Cortex of kidney (tissue), 1 donor: Measurements from ENCODE around the gene COL4A2.

Source experiments
- DNase-seq: peaks from one replicate; lab custom pipeline; 2025; lab: John Stamatoyannopoulos, UW

Gene COL4A2

GRCh38 chr13:110339975-110340550, 33.0 kb downstream of the COL4A2 start:
- no peak for DNase-seq

DNA sequence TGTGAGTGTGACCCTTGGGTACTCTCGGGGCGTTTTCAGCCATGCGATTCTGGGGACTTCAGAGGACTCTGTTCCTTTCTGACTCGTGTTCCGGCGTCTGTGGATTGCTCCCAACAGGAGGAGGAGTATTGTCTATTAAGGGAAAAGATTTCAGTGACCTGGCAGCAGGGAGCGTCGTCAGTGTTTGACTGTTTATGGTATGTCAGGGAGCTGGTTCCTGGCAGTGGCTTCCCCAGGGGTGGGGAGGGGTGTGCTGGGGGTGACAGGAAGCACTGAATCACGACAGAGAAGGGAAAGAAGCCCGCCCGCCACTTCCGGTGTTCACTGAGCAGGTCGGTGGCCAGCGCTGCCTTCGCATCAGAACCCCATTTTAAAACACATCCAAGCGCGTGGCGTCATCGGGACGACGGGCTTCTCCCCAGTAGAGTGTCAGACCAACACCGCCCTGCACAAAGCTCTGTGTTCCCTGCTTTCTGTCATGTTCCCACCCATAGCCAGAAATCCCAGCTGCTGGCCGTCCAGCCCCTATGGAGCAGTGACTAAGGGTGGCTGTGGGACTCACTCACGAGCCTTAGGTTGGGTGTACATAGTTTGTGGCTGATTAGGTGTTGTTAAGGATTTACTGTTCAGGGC, 33.8 kb downstream of the COL4A2 start:
- DNase-seq, result no peak

- DNase-seq, result no peak
Measured at GRCh38 chr13:110341445-110342244, 34.6 kb downstream of the COL4A2 start.

GRCh38 chr13:110342474-110342873, 35.4 kb downstream of the COL4A2 start:
- DNase-seq, result no peak

DNA sequence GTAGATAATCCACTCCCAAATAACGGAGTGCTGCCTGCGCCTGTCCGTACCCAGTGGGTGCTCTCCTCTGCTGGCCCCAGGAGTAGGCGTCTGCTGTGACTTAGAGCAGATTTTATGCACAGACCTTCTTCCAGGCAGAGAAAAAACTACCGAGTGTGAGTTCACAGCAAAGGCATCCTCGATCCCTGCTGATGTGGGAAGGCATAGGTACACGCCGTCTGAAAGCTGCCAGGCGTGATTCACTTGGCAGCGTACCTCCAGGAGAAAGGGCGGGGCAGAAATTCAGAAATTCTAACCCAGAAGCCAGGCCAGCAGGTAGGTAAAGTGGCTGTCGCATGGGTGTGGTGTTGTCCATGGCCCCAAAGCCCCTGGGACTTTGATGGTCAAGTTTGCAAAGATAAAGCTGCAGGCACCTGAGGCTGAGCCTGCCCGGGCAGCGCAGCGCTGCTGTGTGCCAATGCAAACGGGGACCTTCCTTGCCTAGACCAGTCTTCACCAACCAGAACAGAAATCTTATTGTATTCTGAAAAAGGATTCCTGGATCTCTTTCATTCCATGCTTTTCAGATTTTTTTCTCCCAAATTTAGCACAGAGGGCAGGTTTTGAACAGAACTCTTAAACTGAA, 36.3 kb downstream of the COL4A2 start:
- DNase-seq, result no peak

DNA sequence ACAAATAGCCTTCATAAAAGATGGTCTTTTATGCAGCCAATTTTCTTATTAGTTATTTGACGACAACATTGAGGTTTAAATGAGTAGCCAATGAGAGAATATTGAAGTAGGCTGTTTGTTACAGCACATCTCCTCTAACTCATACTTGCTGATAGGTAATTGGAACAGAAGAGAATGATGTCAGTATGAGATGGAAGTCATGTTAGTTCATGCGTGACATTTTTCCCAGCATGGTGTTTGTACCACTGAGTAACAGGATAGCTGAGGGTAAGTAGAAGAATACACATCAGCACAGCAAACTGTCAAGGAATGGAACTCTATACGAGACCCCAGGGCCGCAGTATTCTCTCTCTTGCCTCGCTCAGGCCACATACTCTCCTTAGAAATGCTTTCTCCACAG, 37.2 kb downstream of the COL4A2 start:
- DNase-seq, result no peak

DNA sequence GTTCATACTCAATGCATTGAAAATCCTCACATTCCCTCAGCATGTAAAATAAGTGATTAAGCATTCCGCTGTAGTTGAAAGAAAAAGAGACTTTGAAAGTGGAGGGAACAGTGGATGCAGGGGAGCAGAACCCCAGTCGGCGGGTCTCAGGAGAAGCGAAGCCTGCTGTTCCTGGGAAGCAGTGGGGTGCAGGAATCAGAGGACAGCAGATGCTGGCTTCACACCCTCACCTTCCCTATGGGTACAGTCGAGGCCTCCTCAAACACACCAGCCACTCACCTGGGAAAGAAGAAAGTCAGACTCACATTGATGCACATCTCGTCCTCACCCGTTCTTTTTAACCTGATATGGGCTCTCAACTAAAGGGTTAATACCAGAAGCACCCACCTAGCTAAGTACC, 38.2 kb downstream of the COL4A2 start:
- DNase-seq, result no peak

DNA sequence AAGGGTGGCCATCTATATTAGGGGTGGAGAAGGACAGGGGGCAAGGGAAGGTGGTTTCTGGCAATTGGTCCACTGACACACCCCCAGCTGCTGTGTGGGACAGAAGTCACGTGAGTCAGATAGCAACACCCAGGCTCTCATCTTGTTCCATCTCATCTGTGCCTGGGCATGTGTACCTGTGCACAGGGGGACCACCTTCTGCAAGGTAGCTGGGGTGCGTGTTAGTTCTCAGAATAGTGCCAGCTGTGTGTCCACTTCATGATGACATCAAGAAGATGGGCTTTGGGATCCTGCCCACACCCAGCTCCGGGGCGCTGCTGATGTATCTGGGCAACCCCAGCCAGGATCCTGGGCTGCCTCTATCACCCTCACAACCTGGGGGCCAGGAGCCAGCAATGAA, 38.6 kb downstream of the COL4A2 start:
- DNase-seq, result no peak

DNA sequence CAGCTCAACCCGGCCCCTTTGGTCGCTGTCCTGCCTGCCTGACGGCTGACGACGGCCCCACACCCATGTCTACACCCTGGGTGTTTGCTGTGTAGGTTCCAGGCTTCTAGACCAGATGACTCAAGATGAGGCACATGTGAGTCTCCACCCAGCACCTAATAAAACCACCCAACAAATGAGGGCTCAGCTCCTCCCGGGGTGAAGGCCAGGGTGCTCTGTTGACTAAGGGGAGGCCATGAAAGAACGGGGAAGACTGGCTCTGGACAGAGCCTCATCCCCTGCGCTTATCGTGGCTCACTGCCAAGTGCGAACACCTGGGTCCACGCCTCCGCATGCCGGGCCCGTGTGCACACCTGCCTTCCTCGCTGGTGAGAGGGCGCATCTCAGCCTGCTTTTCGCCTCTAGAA, 39.6 kb downstream of the COL4A2 start:
- no peak for DNase-seq

DNA sequence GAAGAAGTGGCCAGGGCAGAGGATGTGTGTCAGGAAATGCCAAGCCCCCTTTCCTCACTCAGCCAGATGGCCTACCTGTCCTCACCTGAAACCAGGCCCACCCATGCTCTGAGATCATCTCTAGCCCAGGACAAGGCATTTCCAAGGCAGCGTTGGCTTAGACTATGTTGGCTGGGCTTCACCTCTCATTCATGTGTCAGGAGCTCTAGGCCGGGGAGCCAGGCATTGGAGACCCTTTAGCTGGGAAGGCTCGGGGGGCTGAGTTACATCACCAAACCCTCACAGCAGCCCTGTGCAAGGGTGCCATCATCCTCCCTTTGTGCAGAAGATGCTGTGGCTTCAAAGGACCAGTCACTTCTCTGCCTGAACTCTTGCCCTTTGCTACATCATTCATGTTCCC, 40.0 kb downstream of the COL4A2 start:
- no peak for DNase-seq

DNA sequence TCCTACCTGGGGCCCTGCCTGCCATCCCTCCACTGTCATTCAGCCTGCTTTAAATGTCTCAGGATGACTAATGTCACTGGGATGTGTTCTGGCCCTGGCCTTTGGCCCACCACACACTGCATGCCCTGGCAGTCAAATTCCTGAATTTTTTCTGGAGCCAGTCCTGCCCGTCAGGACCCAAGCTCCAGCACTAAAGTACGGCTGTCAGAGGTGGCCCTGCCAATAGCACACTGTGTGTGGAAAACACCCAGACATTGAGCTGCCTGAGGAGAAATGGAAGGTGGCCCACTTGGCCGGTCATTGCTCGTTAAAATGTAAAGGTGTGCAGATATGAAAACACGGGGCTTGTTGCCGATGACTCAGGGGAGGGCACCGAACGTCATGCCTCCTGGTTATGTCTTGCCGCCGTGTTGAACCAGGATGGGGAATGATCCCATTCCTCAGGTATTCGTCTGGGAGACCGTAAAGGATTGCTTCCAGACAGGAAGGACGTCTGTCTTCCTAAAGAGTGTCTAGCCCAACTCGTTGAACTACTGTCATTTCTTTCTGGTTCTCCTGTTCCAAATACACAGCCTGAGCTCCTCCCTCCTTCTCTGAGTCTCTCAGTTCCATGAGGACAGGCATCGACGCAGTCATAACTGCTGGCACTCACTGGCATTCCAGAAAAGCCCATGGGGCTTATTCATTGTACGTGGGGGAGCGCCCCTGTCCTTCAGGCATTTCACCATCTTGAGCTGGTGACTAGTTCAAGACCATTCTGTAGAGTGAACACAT, 40.6 kb downstream of the COL4A2 start:
- no peak for DNase-seq

DNA sequence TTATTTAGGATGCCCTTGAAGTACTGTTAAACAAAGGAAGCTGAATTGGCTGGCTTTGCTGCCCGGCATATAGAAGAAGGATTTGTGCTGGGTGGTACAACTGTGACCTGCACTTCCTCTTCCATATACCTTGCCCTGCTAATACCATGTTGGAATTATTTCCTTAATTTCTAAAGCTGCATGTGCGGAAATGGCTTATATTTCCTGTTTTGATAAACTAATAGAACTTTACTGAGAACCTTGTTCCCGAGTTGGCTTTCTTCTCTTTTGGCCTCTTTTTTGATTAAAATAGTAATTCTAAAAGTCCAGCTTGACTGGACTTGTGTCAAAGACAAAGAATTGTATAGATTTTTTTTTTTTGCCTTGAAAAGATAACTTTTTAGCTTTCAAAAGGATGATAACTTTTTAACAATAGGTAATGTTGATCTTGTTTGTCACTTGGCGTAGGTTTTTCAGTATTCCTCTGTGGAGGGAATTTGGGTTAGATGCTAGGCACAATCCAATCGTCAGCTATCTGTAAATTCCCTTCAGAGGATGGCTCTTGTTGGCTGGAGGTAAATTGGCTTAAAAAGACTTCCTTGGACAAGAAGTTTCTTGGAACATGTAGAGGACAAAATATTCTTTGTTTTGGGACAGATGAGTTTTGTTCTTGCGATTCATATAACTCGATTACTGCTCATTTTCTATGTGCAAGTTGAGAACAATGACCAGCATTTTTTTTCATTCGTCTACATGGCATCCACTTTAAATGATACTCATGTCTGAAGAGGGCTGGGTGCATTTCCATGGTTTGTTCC, 41.4 kb downstream of the COL4A2 start:
- DNase-seq, result no peak

- DNase-seq, result no peak
Measured at GRCh38 chr13:110349239-110349638, 42.2 kb downstream of the COL4A2 start.

DNA sequence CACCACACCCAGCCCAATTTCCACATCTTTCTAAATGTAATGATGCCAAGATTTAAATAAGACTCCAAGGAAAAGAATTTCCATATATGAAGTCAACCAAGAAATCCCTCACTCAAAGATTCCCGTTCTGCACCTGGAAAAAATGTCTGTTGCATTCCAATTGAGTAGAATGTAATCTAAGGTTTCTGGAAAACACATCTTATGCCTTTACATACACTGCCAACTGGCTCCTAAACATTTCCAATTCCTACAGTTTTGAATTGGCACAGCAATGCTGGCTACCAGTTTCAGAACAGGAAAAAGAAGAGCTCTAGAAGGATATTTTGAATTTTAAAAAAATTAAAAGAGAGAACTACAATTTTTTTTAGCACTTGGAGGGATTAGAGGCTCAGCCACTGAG, 43.0 kb downstream of the COL4A2 start:
- DNase-seq, result no peak

DNA sequence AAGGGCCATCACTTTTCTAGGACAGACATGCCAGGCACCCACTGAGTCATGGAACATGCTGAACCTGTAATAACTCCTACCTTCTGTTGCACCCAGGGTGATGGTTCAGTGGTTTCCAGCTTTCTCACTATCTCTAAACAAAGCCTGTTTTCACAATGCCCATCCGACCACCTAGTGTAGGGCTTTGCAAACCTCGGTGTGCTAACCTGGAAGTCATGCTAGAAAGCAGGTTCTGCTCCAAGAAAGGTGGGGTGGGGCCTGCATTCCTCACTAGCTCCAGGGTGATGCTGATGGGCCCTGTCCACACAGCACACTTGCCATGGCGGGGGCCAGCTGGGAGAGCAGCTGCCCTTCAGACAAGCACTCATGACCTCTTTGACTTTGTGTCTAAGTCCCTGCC, 43.4 kb downstream of the COL4A2 start:
- no peak for DNase-seq

DNA sequence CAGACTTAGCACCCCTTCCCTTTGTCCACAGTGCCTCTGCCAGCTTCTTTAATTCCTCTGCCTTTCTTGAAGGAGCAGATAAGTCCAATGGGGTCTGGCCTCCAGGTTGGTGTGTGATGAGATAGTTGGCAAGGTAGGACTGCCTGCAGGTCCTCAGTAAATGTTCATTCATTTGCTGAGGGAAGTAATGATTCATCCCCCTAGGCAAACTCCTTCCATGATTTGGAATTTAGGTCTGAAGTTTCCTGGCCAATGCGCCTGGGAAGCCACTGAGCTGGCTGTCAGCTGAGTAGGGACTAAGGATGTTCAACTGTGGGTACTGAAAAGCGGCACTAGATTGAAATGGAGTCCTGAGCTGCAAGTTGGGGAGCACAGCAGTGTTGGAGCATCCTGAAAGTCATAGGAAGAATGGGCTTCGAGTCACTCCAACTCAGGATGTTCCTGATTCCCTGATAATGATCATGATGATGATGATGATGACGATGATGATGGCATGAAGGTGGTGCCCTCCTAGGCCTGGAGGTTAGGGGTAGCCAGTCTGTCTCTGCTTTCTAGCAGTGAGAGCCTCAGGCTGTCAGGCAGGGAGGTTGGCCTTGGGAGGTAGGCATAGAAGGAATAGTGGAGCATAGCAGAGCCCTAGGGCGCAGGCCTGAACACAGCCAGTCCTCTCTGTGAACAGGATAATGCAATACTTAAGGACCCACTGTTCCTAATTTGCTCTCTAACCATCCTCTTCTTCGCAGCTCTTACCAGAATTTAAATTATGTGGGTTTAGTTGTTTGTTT, 44.7 kb downstream of the COL4A2 start:
- no peak for DNase-seq

DNA sequence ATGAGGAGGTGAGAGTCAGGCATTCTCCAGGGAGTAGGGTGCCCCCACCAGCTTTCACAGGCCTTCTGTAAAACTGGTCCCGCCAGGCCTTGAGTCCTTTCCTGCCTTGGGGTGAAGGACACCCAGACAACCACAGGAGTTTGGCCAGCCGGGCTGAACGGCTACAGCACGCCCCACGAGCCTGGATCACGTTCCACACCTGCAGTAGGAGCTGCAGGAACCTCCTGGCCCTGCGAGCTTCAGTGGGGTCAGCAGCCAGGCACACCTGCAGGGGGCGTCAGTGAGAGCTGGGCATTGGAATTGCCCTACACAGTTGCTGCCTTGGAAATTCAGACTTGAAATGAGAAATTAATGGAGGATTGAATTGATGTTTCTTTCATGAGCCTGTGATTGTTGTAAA, 45.7 kb downstream of the COL4A2 start:
- DNase-seq, result no peak

DNA sequence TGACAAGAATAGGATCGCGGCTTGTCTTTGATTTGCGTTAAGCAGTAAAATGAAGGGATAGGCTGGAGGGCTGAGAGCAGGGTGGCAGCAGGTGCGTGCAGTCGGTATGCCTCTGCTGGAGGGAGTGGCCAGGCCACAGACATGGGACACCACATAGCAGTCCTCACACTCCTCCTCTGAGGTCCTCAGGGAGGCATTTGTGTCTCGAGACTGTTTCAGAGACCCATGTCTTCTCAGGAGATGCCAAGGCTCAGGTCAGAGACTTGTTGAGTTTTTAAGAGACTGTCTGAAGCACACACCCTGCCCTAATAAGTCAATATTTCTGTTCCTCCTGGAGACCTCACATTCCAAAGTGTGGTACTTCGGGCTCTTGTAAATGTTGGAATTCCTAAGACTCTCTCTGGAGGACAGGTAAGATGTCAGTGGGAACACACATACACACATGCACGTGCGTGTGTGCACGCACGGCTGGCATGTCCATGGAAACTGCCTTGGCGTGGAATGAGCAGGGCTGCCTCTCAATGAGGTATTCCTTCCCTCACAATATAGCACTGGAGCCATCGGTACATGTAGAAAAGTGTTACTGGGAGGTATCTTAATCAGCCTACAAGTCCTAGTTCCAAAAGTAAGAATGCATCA, 46.4 kb downstream of the COL4A2 start:
- DNase-seq, result no peak

- no peak for DNase-seq
Measured at GRCh38 chr13:110354123-110354627, 47.1 kb downstream of the COL4A2 start.
